ENCODE data around the gene EVA1C. TPM values are rescaled to one million over a fixed set of nuclear protein-coding genes. Genes with fewer than 3 reads are reported as not detected.

Gene EVA1C
- total RNA-seq, 4 donors from 2014 or later = 43.1 to 71.4 (median 51.1) TPM

DNA sequence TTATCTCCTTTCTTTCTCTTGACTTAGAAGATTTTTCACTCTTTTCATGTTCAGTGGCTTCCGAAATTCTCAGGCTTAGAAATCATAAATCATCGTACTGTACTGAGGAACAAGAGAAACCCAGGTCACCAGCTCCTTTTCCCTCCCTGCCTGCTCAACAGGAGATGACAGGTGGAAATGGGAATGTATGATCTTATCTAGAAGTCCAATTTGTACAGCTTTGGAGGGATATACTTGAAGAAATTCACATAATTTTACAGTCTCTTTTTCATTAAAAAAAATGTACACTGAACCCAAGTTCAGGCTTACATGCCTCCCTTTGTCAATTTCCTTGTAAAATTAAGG lies 11.7 kb downstream of the EVA1C start:
- H3K9me3 ChIP-seq = peaks cover 0 to 9% (median 0%) of the 10 kb centered on the region in 3 donors
- no peak overlapping the region for H3K4me3 ChIP-seq
- TF ChIP-seq, protein P1, sequence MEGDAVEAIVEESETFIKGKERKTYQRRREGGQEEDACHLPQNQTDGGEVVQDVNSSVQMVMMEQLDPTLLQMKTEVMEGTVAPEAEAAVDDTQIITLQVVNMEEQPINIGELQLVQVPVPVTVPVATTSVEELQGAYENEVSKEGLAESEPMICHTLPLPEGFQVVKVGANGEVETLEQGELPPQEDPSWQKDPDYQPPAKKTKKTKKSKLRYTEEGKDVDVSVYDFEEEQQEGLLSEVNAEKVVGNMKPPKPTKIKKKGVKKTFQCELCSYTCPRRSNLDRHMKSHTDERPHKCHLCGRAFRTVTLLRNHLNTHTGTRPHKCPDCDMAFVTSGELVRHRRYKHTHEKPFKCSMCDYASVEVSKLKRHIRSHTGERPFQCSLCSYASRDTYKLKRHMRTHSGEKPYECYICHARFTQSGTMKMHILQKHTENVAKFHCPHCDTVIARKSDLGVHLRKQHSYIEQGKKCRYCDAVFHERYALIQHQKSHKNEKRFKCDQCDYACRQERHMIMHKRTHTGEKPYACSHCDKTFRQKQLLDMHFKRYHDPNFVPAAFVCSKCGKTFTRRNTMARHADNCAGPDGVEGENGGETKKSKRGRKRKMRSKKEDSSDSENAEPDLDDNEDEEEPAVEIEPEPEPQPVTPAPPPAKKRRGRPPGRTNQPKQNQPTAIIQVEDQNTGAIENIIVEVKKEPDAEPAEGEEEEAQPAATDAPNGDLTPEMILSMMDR (IDR thresholded peaks at IDR 0.05) = no peak
- no peak for TF ChIP-seq POLR2AphosphoS5 (IDR thresholded peaks at IDR 0.05)
- no peak for TF ChIP-seq EP300 (IDR thresholded peaks at IDR 0.05)
- no peaks in the 10 kb centered on the region for H3K27me3 ChIP-seq
- peaks cover 3 to 67% (median 5%) of the 10 kb centered on the region in 3 donors for H3K4me1 ChIP-seq
- ATAC-seq = no peak
- H3K36me3 ChIP-seq = peaks cover 0 to 6% of the 10 kb centered on the region in 2 donors
- 50 to 91% methylated on average over 1 to 2 of the region's 2 CpGs for WGBS, 2 donors (ENCODE audit: low coverage in 1 of 2)
- H3K27ac ChIP-seq = no peak overlapping the region

DNA sequence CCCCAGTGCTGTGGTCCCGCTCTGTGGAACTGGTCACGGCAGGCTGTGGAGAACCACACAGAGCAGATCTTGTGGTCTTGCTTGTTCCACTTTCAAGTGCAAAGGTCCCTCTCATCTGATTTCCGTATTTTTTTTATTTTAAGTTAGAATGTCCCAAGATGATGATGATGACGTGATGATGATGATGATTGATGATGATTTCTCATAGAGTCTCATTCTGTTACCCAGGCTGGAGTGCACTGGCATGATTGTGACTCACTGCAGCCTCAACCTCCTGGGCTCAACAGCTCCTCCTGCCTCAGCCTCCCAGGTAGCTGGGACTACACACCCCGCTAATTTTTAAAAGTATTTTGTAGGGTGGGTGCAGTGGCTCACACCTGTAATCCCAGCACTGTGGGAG lies 12.2 kb downstream of the EVA1C start:
- Histone ChIP-seq H3K9me3 (peaks cover 0 to 9% (median 0%) of the 10 kb centered on the region in 3 donors), H3K4me3 (no peak overlapping the region), H3K4me1 (peaks cover 3 to 63% (median 5%) of the 10 kb centered on the region in 3 donors), H3K36me3 (peaks cover 0 to 6% of the 10 kb centered on the region in 2 donors), H3K27ac (no peak overlapping the region), H3K27me3 (no peaks in the 10 kb centered on the region)
- WGBS, 2 donors (ENCODE audit: low coverage in 1 of 2) = 90 to 98% methylated on average over 5 of the region's 5 CpGs
- no peak for TF ChIP-seq EP300 (IDR thresholded peaks at IDR 0.05)
- TF ChIP-seq, protein P1 (IDR thresholded peaks at IDR 0.05) = no peak
- no peak for TF ChIP-seq POLR2A (IDR thresholded peaks at IDR 0.05)
- no peak for TF ChIP-seq POLR2AphosphoS5 (IDR thresholded peaks at IDR 0.05)
- no peak for ATAC-seq

DNA sequence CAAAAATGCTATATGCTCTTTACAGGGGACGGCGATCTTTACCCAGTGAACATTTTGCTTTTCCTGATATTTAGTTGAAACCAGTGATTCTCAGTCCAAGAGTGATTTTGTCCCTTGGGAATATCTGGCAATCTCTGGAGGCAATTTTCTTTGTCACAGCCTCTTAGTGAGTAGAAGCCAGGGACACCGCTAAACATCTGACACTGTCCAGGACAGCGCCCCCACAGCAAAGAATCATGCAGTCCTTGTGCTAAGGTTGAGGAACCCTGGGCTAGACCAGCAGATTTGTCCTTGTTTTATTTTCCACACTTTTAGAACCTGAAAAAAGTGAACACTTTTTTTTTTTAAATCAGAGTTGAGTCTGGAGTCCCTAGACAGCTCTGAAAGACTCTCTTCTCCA lies 13.1 kb downstream of the EVA1C start:
- H3K4me3 ChIP-seq = no peak overlapping the region
- peaks cover 0 to 9% (median 0%) of the 10 kb centered on the region in 3 donors for H3K9me3 ChIP-seq
- H3K36me3 ChIP-seq = no peaks in the 10 kb centered on the region
- TF ChIP-seq POLR2AphosphoS5 (IDR thresholded peaks at IDR 0.05) = no peak
- no peak for TF ChIP-seq EP300 (IDR thresholded peaks at IDR 0.05)
- TF ChIP-seq, protein P1 (IDR thresholded peaks at IDR 0.05) = no peak
- TF ChIP-seq POLR2A (IDR thresholded peaks at IDR 0.05) = no peak
- no peak overlapping the region for H3K27ac ChIP-seq
- no peak for ATAC-seq
- 88 to 94% methylated on average over 4 of the region's 4 CpGs for WGBS, 2 donors (ENCODE audit: low coverage in 1 of 2)
- H3K27me3 ChIP-seq = no peaks in the 10 kb centered on the region
- peaks cover 3 to 53% (median 5%) of the 10 kb centered on the region in 3 donors for H3K4me1 ChIP-seq

DNA sequence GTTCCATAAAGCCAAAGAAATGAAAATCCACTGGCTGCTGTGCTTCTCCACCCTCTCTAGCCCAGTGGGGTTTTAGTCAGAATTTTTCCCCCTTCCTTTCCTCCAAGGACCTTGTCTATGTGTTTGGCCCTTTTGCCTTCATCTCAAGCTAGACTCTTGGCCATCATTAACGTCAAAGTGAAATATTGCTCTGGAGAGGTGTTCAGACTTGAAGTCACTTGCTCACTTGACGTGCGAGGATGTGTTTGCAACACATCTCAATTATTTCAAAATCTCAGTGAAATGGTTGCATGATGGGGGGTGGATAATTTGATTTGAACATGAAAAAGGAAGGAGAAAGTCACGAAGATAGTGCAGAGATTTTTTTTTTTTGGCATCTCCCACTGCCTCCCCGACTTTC lies 13.6 kb downstream of the EVA1C start:
- Histone ChIP-seq H3K4me1 (peaks cover 3 to 49% (median 5%) of the 10 kb centered on the region in 3 donors), H3K27me3 (no peaks in the 10 kb centered on the region), H3K27ac (peak overlapping the region in 1 of 4 donors; percentile 14), H3K4me3 (no peak overlapping the region), H3K36me3 (no peaks in the 10 kb centered on the region), H3K9me3 (peaks cover 0 to 9% (median 0%) of the 10 kb centered on the region in 3 donors)
- TF ChIP-seq, protein P1 (IDR thresholded peaks at IDR 0.05) = no peak
- TF ChIP-seq EP300 (IDR thresholded peaks at IDR 0.05) = no peak
- TF ChIP-seq POLR2A (IDR thresholded peaks at IDR 0.05) = no peak
- TF ChIP-seq POLR2AphosphoS5 (IDR thresholded peaks at IDR 0.05) = no peak
- 80 to 85% methylated on average over 1 to 4 of the region's 5 CpGs for WGBS, 2 donors (ENCODE audit: low coverage in 1 of 2)
- ATAC-seq = no peak

DNA sequence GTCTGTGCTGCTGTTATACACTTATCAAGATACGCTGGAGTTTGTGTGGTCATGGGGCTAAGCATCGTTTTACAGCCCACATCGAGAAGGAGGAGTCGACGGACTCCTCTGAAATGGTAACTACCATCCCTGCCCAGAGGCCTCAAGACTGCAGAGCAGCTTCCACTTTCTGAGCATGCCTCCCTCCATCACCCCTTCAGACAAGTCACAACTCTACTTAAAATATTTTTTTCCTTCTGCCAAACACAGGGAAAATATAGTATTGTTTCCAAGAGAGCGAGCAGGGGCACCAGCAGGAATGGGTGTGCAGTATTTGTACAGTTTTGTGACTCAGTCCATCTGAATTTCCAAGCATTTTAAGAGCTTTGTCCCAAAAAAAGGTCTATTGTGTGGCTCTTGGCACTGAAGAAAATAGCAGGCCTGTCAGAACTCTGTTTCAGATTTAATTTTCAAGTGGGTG lies 14.1 kb downstream of the EVA1C start:
- 59 to 89% methylated on average over 1 to 4 of the region's 6 CpGs for WGBS, 2 donors (ENCODE audit: low coverage in 1 of 2)
- TF ChIP-seq, protein P1 (IDR thresholded peaks at IDR 0.05) = no peak
- TF ChIP-seq POLR2A (IDR thresholded peaks at IDR 0.05) (no peak), EP300 (IDR thresholded peaks at IDR 0.05) (no peak), POLR2AphosphoS5 (IDR thresholded peaks at IDR 0.05) (no peak)
- ATAC-seq = no peak

More for the DNA sequence above, 14.1 kb downstream of the EVA1C start:
- H3K27ac ChIP-seq = peak overlapping the region in 1 of 4 donors; percentile 38
- H3K4me1 ChIP-seq = peaks cover 3 to 48% (median 5%) of the 10 kb centered on the region in 3 donors
- no peak overlapping the region for H3K4me3 ChIP-seq
- H3K36me3 ChIP-seq = no peaks in the 10 kb centered on the region
- no peaks in the 10 kb centered on the region for H3K27me3 ChIP-seq
- peaks cover 0 to 8% (median 0%) of the 10 kb centered on the region in 3 donors for H3K9me3 ChIP-seq

Measured in gastroesophageal sphincter (tissue), 4 donors.